Astrocyte (in vitro differentiated cells and primary cell): ENCODE measurements around the gene APH1A.
A peak's percentile ranks its signal among the peaks of the same experiment; 100 is the strongest.

Experiments used
- EZH2 ChIP-seq: IDR thresholded peaks from 2 replicates; pipeline ENCODE4 v1.6.1; 2012; ENCODE audit warnings: mild to moderate bottlenecking, low read length, inconsistent platforms; ENCODE audit not compliant: insufficient read depth
- TF ChIP-seq, protein P1 (sequence below): IDR thresholded peaks from 2 replicates; pipeline ENCODE4 v1.5.1; 2011; ENCODE audit warnings: low read depth, mild to moderate bottlenecking, inconsistent platforms, low read length, moderate library complexity; ENCODE audit not compliant: insufficient read depth

GRCh38 chr1:150221552-150221951 is 47.3 kb downstream of the APH1A start:
- no peak for TF ChIP-seq EZH2
- TF ChIP-seq, protein P1, sequence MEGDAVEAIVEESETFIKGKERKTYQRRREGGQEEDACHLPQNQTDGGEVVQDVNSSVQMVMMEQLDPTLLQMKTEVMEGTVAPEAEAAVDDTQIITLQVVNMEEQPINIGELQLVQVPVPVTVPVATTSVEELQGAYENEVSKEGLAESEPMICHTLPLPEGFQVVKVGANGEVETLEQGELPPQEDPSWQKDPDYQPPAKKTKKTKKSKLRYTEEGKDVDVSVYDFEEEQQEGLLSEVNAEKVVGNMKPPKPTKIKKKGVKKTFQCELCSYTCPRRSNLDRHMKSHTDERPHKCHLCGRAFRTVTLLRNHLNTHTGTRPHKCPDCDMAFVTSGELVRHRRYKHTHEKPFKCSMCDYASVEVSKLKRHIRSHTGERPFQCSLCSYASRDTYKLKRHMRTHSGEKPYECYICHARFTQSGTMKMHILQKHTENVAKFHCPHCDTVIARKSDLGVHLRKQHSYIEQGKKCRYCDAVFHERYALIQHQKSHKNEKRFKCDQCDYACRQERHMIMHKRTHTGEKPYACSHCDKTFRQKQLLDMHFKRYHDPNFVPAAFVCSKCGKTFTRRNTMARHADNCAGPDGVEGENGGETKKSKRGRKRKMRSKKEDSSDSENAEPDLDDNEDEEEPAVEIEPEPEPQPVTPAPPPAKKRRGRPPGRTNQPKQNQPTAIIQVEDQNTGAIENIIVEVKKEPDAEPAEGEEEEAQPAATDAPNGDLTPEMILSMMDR = peak; percentile 58
